Fibroblast of villous mesenchyme (primary cell): ENCODE data around the gene ABCA2. TPM values are rescaled to one million over a fixed set of nuclear protein-coding genes. Genes with fewer than 3 reads are reported as not detected.
A peak's percentile ranks its signal among the peaks of the same experiment; 100 is the strongest.

Experiments used
- DNase-seq: peaks from one replicate; pipeline ENCODE4 v3.0.0-alpha.2; 2010; ENCODE audit warnings: low read depth
- H3K4me3 ChIP-seq: 2 replicates; pipeline ENCODE4 v1.5.1; 2011; ENCODE audit warnings: low read depth, mild to moderate bottlenecking, low read length
- total RNA-seq: library from RNA; depleted of rRNA; stranded (reverse); fragments of >200 nt; gene quantifications from 2 replicates; pipeline ENCODE4 v1.2.3, GENCODE V29; 2012
- TF ChIP-seq, protein P1 (sequence below): IDR thresholded peaks from 2 replicates; pipeline ENCODE4 v1.5.1; 2012; ENCODE audit warnings: low read depth, mild to moderate bottlenecking, low read length; ENCODE audit not compliant: insufficient read depth

ABCA2 gene
- total RNA-seq, 1 donor, result 14.7 TPM

DNA sequence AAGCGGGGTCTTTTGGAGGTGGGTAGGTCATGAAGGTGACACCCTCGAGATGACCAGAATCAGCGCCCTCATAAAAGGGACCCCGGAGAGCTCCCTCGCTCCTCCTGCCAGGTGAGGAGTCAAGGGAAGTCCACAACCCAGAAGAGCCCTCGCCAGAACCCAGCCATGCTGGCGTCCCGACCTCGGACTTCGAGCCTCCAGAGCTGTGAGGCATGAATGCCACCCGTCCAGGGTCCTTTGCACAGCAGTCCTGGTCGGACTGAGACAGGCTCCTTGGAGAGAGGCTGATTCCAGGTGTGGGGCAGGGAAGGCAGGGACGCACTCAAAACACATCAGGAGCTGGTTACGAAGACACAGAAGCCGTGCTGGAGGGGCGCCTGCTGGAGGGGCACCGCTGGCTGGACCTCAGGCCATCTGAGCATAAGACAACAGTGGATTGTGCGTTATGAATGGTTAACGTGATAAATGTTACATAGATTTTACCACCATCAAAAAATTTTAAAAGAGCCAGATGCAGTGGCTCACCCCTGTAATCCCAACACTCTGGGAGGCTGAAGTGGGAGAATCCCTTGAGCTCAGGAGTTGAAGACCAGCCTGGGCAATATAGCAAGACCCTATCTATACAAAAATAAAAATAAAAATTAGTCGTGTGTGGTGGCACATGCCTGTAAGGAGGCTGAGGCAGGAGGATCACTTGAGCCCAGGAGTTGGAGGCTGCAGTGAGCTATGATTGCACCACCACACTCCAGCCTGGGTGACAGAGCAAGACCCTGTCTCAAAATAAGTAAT is 26.0 kb downstream of the ABCA2 start:
- TF ChIP-seq, protein P1, sequence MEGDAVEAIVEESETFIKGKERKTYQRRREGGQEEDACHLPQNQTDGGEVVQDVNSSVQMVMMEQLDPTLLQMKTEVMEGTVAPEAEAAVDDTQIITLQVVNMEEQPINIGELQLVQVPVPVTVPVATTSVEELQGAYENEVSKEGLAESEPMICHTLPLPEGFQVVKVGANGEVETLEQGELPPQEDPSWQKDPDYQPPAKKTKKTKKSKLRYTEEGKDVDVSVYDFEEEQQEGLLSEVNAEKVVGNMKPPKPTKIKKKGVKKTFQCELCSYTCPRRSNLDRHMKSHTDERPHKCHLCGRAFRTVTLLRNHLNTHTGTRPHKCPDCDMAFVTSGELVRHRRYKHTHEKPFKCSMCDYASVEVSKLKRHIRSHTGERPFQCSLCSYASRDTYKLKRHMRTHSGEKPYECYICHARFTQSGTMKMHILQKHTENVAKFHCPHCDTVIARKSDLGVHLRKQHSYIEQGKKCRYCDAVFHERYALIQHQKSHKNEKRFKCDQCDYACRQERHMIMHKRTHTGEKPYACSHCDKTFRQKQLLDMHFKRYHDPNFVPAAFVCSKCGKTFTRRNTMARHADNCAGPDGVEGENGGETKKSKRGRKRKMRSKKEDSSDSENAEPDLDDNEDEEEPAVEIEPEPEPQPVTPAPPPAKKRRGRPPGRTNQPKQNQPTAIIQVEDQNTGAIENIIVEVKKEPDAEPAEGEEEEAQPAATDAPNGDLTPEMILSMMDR, result no peak
- no peak for DNase-seq
- H3K4me3 ChIP-seq, result no peak overlapping the region

DNA sequence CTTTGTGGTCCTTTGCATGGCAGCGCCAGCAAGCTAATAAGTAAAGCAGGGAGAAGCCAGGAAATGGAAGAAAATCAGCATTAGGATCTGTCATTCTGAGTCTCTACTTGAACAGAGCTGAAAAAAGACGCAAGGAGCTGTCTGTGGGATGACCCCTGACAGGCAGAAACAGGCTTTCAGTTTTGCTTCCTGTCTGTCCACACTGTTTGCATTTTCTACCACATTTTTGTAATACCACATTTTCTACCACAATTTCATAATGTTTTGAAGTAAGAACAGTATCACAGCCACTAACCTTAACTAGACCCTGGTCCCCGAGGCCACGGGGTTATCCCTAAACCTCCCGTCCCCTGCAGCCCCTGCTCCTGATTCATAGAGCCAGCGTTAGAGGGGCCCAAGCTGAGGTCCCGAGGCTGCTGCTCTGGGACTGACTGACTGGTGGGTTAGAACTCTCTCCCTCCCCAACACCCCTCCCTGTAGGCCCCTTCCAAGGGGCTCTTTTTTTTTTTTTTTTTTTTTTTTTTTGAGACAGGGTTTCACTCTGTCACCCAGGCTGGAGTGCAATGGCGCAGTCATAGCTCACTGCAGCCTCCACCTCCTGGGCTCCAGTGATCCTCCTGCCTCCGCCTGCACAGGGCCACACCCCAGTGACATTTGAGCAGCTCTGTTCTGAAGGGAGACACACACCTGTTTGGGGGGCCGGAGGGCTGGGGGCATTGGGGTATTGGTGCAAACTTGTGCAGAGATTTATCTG is 27.7 kb downstream of the ABCA2 start:
- TF ChIP-seq, protein P1, result no peak
- peak; percentile 83 for DNase-seq
- H3K4me3 ChIP-seq, result no peak overlapping the region

DNA sequence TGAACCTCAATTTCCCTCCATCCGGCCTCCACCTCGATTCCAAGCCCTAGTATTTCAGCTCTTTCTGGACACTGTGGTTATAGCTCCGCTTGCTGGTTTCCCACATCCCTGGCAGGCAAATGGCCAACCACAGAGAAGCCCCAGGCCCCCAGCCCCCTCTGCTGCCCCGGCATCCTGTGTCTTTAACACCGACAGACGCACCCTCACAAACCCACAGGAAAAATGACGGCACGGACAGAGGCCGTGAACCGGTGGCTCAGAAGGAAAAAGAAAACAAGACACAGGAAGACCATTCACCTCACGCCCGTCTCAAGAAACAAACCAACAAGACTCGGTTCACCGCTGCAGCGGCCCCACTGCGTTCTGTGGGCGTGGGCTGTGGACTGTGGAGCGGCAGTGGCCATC is 30.2 kb downstream of the ABCA2 start:
- no peak for DNase-seq
- TF ChIP-seq, protein P1, result no peak

DNA sequence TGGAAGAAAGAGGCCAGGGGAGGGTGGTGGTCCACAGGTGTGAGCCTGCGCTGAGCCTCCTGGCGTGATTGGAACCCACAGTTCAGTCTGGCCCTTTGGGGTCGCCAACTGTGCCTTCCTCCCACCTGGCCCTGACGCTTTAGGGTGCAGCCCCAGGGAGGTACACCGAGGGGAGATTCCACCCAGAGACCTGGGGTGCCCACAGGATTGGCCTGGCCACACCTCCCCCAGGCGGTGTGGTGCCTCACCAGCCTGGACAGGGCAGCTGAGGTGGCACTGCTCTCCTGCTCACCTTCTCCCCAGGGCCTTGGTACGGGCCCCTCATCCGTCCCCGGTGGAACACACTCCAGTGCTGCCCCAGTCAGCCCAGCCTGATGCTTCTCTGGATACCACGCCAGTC is 30.7 kb downstream of the ABCA2 start:
- no peak for DNase-seq
- no peak overlapping the region for H3K4me3 ChIP-seq
- TF ChIP-seq, protein P1, result no peak

More for the DNA sequence above, 30.2 kb downstream of the ABCA2 start:
- H3K4me3 ChIP-seq, result no peak overlapping the region

DNA sequence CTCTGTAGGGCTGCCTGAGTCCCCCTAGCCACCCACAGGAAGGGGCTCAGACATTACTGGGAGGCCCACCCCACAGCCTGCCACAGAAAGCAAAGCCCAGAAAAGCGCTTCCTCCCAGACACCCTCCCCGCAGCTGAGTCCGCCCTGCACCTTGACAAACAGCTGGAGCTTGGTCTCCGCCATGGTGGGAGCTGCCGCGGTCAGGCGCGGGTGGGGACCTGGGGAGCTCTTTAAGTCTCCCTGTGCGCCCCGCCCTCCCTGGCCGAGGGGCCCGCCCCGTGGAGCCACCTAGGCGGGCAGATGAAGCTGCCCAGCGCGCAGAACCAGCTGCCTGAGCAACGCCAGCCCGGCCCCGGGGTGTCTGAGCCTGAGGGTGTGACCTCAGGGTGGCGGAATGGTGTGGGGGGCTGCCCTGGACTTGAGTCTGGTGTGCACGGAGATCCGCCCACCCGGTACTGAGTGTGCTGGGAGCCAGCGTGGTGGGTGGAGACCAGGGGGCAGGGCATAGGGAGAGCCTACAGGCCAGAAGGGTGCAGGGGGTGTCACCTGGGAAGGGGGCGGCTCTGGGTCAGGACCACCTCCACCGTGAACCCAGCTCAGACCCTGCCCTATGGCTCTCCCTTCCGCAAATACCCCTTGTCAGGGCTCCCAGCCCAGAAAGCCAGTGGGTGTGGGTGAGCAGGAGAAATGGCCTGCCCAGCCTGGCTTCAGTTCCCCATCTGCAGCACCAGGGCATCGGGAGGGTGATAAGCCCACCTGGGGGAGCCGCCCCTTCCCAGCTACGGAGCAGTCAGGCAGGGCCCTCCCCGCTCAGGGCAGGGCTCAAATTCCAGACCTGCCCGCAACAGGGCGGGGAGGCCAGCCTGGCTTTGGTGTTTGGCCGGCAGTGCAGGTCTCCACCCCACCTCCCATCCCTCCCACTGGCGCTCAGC is 31.4 kb downstream of the ABCA2 start, which contains the start of gene CLIC3:
TSS of gene CLIC3 (minus strand) at position 208 of the 932 bp plus-strand sequence. CDS start at position 183, 25 bp downstream.
- TF ChIP-seq, protein P1, result no peak
- DNase-seq, result peak; percentile 47
- H3K4me3 ChIP-seq, result peak within 1 kb of the TSS; percentile 51

DNA sequence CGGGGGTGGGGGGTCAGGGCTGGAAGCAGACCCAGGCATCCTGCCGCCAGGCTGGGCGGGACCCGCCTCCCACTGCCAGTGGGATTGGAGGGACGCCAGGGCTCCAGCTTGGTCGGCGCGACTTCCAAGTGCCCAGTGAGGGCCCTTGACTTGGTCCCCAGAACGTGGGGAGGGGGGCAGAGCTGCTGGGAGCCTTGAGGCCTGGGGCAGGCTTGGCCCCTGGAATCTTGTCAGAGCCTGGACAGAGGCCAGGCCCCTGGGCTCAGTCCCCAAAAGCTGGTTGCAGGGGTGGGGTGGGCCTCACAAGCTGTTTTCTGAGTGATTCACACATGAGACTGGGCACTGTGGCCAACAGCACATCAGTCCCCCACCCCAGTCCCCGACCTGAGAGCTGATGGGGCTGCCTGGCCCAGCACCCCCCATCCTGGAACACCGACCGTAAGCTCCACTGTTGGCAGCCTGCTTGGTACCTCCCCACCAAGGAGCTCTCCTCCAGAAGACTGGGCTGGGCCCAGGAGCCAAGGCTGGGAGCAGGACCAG is 32.2 kb downstream of the ABCA2 start:
- peak overlapping the region; percentile 51 for H3K4me3 ChIP-seq
- peak; percentile 24 for DNase-seq
- TF ChIP-seq, protein P1, result no peak
